ENCODE results near the gene TCF23. TPM values are rescaled to one million over a fixed set of nuclear protein-coding genes. Genes with fewer than 3 reads are reported as not detected.
A peak's percentile ranks its signal among the peaks of the same experiment; 100 is the strongest.
"Not testable (repeated sequence)": the region's sequence is repeated elsewhere in the genome, so short reads cannot be mapped to it uniquely, and the experiment has no call there.

TCF23 gene
- total and polyA plus RNA-seq, 4 donors, result under 0.01 to 0.05 (median 0.02) TPM; not detected in 1

DNA sequence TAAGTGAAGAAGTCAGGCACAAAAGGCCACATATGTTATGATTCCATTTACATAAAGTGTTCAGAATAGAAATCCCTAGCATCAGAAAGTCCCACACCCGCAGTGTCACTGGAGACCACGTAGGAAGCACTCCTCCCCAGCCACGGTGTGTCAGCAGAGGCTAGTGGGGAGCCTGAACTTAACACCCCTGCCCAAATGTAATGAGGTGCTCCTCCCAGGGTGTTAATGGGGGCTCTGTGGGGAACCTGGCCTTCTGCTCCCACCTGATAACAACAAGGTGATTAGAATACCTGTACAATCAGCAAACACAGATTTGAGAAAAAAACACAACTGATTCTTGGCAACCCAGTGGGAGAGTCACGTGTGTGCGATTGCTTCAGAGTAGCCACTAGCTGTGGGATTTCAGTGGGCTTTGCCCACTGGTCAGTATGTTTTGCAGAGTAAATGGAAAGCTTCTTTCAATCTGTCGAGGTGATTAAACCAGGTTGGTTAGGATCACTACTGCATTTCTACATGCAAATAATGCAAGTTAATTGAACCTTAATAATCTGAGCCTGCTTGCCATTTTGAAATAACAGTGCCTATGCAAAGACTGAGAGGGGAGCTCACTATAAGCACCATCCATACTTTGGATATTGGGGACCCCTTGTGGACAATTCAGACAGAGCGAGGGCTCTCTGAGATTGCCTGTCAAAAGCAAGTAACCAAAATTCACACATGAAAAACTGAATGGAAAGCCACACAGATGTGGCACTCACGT, 42.4 kb downstream of the TCF23 start (continued):
- TF ChIP-seq, protein P1, sequence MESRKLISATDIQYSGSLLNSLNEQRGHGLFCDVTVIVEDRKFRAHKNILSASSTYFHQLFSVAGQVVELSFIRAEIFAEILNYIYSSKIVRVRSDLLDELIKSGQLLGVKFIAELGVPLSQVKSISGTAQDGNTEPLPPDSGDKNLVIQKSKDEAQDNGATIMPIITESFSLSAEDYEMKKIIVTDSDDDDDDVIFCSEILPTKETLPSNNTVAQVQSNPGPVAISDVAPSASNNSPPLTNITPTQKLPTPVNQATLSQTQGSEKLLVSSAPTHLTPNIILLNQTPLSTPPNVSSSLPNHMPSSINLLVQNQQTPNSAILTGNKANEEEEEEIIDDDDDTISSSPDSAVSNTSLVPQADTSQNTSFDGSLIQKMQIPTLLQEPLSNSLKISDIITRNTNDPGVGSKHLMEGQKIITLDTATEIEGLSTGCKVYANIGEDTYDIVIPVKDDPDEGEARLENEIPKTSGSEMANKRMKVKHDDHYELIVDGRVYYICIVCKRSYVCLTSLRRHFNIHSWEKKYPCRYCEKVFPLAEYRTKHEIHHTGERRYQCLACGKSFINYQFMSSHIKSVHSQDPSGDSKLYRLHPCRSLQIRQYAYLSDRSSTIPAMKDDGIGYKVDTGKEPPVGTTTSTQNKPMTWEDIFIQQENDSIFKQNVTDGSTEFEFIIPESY (IDR thresholded peaks at IDR 0.05), result no peak
- no peak for TF ChIP-seq GABPA (IDR thresholded peaks at IDR 0.05 in 1 of 2, conservative IDR thresholded peaks at IDR 0.05 in 1 of 2)

GRCh38 chr2:27194538-27195354, 45.9 kb downstream of the TCF23 start:
- WGBS, result 41% methylated on average over 17 of the region's 17 CpGs
- DNase-seq (ENCODE audit: low spot score), result no peak

GRCh38 chr2:27195799-27196198, 47.0 kb downstream of the TCF23 start:
- not testable (repeated sequence) for DNase-seq (ENCODE audit: low spot score); H3K27me3 ChIP-seq (ENCODE audit: control insufficient read depth in 4 of 4, insufficient read depth in 4 of 4, low read length in 3 of 4); H3K4me3 ChIP-seq (ENCODE audit: low read depth in 1 of 3, low read length in 3 of 3); H3K27ac ChIP-seq (ENCODE audit: low read depth in 1 of 2, low read length in 2 of 2); H3K9ac ChIP-seq (ENCODE audit: low read depth in 1 of 2, low read length in 2 of 2); H3K9me3 ChIP-seq (ENCODE audit: control insufficient read depth in 4 of 4, low read length in 3 of 4)
- peaks cover 0 to 13% (median 5%) of the 10 kb centered on the region in 4 donors for H3K4me1 ChIP-seq (ENCODE audit: control insufficient read depth in 4 of 4, insufficient read depth in 4 of 4, low read length in 3 of 4)
- peaks cover 0 to 14% (median 4%) of the 10 kb centered on the region in 4 donors for H3K36me3 ChIP-seq (ENCODE audit: control insufficient read depth in 4 of 4, insufficient read depth in 3 of 4, low read depth in 1 of 4, low read length in 3 of 4)
- 89% methylated on average over 3 of the region's 3 CpGs for WGBS

More at GRCh38 chr2:27194538-27195354, 45.9 kb downstream of the TCF23 start:
- H3K36me3 ChIP-seq (ENCODE audit: control insufficient read depth in 4 of 4, insufficient read depth in 3 of 4, low read depth in 1 of 4, low read length in 3 of 4), result peaks cover 0 to 4% (median under 1%) of the 10 kb centered on the region in 4 donors
- no peaks in the 10 kb centered on the region for H3K9me3 ChIP-seq (ENCODE audit: control insufficient read depth in 4 of 4, low read length in 3 of 4)
- H3K4me1 ChIP-seq (ENCODE audit: control insufficient read depth in 4 of 4, insufficient read depth in 4 of 4, low read length in 3 of 4), result peaks cover 0 to 13% (median 5%) of the 10 kb centered on the region in 4 donors
- H3K9ac ChIP-seq (ENCODE audit: low read depth in 1 of 2, low read length in 2 of 2), result peak overlapping the region in 1 of 2 donors; percentile 51
- TF ChIP-seq FOXA2 (IDR thresholded peaks at IDR 0.05) (peak; percentile 91), YY1 (IDR thresholded peaks at IDR 0.05) (peak; percentile 78), SP1 (IDR thresholded peaks at IDR 0.05) (peak; percentile 81), NR2F2 (IDR thresholded peaks at IDR 0.05) (no peak), FOXA1 (IDR thresholded peaks at IDR 0.05) (peak; percentile 79), RAD21 (IDR thresholded peaks at IDR 0.05) (peak; percentile 51 to 56), HNF4A (conservative IDR thresholded peaks at IDR 0.05) (peak; percentile 80 to 85), JUND (IDR thresholded peaks at IDR 0.05) (peak in 1 of 2 donors; percentile 61), GABPA (IDR thresholded peaks at IDR 0.05 in 1 of 2, conservative IDR thresholded peaks at IDR 0.05 in 1 of 2) (peak in 1 of 2 donors; percentile 19), RXRA (IDR thresholded peaks at IDR 0.05) (peak; percentile 67 to 93), EGR1 (IDR thresholded peaks at IDR 0.05; ENCODE audit: low read depth in 2 of 2) (peak in 1 of 2 donors; percentile 60), TAF1 (conservative IDR thresholded peaks at IDR 0.05) (no peak), HNF4G (IDR thresholded peaks at IDR 0.05) (peak; percentile 35)
- TF ChIP-seq, protein P1 (IDR thresholded peaks at IDR 0.05), result peak; percentile 66
- TF ChIP-seq, protein P2, sequence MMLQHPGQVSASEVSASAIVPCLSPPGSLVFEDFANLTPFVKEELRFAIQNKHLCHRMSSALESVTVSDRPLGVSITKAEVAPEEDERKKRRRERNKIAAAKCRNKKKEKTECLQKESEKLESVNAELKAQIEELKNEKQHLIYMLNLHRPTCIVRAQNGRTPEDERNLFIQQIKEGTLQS (IDR thresholded peaks at IDR 0.05), result no peak
- TF ChIP-seq, protein P3, sequence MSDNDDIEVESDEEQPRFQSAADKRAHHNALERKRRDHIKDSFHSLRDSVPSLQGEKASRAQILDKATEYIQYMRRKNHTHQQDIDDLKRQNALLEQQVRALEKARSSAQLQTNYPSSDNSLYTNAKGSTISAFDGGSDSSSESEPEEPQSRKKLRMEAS (IDR thresholded peaks at IDR 0.05), result peak; percentile 67
- TF ChIP-seq, protein P4, sequence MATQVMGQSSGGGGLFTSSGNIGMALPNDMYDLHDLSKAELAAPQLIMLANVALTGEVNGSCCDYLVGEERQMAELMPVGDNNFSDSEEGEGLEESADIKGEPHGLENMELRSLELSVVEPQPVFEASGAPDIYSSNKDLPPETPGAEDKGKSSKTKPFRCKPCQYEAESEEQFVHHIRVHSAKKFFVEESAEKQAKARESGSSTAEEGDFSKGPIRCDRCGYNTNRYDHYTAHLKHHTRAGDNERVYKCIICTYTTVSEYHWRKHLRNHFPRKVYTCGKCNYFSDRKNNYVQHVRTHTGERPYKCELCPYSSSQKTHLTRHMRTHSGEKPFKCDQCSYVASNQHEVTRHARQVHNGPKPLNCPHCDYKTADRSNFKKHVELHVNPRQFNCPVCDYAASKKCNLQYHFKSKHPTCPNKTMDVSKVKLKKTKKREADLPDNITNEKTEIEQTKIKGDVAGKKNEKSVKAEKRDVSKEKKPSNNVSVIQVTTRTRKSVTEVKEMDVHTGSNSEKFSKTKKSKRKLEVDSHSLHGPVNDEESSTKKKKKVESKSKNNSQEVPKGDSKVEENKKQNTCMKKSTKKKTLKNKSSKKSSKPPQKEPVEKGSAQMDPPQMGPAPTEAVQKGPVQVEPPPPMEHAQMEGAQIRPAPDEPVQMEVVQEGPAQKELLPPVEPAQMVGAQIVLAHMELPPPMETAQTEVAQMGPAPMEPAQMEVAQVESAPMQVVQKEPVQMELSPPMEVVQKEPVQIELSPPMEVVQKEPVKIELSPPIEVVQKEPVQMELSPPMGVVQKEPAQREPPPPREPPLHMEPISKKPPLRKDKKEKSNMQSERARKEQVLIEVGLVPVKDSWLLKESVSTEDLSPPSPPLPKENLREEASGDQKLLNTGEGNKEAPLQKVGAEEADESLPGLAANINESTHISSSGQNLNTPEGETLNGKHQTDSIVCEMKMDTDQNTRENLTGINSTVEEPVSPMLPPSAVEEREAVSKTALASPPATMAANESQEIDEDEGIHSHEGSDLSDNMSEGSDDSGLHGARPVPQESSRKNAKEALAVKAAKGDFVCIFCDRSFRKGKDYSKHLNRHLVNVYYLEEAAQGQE (IDR thresholded peaks at IDR 0.05), result peak; percentile 89
- TF ChIP-seq, protein P5, sequence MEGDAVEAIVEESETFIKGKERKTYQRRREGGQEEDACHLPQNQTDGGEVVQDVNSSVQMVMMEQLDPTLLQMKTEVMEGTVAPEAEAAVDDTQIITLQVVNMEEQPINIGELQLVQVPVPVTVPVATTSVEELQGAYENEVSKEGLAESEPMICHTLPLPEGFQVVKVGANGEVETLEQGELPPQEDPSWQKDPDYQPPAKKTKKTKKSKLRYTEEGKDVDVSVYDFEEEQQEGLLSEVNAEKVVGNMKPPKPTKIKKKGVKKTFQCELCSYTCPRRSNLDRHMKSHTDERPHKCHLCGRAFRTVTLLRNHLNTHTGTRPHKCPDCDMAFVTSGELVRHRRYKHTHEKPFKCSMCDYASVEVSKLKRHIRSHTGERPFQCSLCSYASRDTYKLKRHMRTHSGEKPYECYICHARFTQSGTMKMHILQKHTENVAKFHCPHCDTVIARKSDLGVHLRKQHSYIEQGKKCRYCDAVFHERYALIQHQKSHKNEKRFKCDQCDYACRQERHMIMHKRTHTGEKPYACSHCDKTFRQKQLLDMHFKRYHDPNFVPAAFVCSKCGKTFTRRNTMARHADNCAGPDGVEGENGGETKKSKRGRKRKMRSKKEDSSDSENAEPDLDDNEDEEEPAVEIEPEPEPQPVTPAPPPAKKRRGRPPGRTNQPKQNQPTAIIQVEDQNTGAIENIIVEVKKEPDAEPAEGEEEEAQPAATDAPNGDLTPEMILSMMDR (IDR thresholded peaks at IDR 0.05; ENCODE audit: low read depth, low read length, missing input control), result no peak
- no peaks in the 10 kb centered on the region for H3K27me3 ChIP-seq (ENCODE audit: control insufficient read depth in 4 of 4, insufficient read depth in 4 of 4, low read length in 3 of 4)
- peak overlapping the region; percentile 69 to 94 for H3K27ac ChIP-seq (ENCODE audit: low read depth in 1 of 2, low read length in 2 of 2)
- no peak overlapping the region for H3K4me3 ChIP-seq (ENCODE audit: low read depth in 1 of 3, low read length in 3 of 3)

Measured in liver (tissue), 9 donors.